Heart left ventricle (tissue), 13 donors: ENCODE data around the gene RDH8.

Experiments used
- CTCF ChIP-seq, 12 donors: fragments of 200-600 bp; sonication (generic) in 4 of 12; IDR thresholded peaks; one replicate each; pipeline versions ENCODE4 v1.5.0 to v1.8.0; 2018 to 2022; ENCODE audit warnings: antibody characterized with exemption in 12 of 12, mild to moderate bottlenecking in 5 of 12
- POLR2A ChIP-seq, 2 donors: fragments of 450-650 bp; IDR thresholded peaks; one replicate each; pipeline ENCODE4 v1.6.1; 2017; ENCODE audit warnings: antibody characterized with exemption in 2 of 2, mild to moderate bottlenecking in 2 of 2, moderate library complexity in 2 of 2
- donor health status: ischemic (EF 13 %, LVEDD 7.1; RV severe dilation, severe dysfunction).
- donor health status: DM: no; HTN: yes; CAD: no.
- donor health status: DM: no; HTN: no; CAD: no.
- donor health status: ischemic (EF 25% LVEDD 6.9; RV normal size, moderate dysfunction).
- donor health status: ischemic (EF 25% LVEDD 5.7; RV mildly dilated, moderate dysfunction).
- donor health status: ischemic (EF 35%, LVEDD 5.7; RV mildly dilated, moderate dysfunction).
- donor health status: nonischemic (EF 11% LVEDD 7.7; RV severe dilation, severe dysfunction).
- donor health status: DM: yes; HTN: yes; CAD: no.
- donor health status: PGD.
- donor health status: ischemic (EF 29% LVEDD 5.4; RV normal size, mild dysfunction).
- donor health status: nonischemic (EF 23%, LVEDD 6.1; RV moderate dilation, normal function).

GRCh38 chr19:10006335-10006708 lies 7.0 kb upstream of the RDH8 start:
- TF ChIP-seq CTCF (IDR thresholded peaks at IDR 0.05) (no peak), POLR2A (IDR thresholded peaks at IDR 0.05) (no peak)
